PFSK-1 (cell line): ENCODE measurements around the gene OLFML1.

ENCODE experiments used
- FOXP2 ChIP-seq: optimal IDR thresholded peaks from 2 replicates; pipeline ENCODE3; 2011; ENCODE audit warnings: borderline replicate concordance, control low read depth, inconsistent platforms; ENCODE audit not compliant: insufficient read depth; ENCODE audit errors: extremely low read length, extremely low read depth
- POLR2AphosphoS5 ChIP-seq: IDR thresholded peaks from 2 replicates; pipeline ENCODE4 v1.6.1; 2012; ENCODE audit warnings: low read depth, mild to moderate bottlenecking, control low read depth, low read length, moderate library complexity
- SIN3A ChIP-seq: IDR thresholded peaks from 2 replicates; pipeline ENCODE4 v1.6.1; 2012; ENCODE audit warnings: mild to moderate bottlenecking, low read length, moderate library complexity, borderline replicate concordance; ENCODE audit not compliant: insufficient read depth
- TAF1 ChIP-seq: IDR thresholded peaks from 2 replicates; pipeline ENCODE4 v1.6.1; 2012; ENCODE audit warnings: low read length, control low read depth, borderline replicate concordance; ENCODE audit not compliant: insufficient read depth
- TF ChIP-seq, protein P1 (sequence below), 2 experiments: IDR thresholded peaks; 2 replicates each; pipeline versions ENCODE4 v1.6.1 to v1.8.0; 2011 to 2012; ENCODE audit warnings: low read depth in 2 of 2, low read length in 2 of 2, control low read depth in 1 of 2, inconsistent platforms in 1 of 2, mild to moderate bottlenecking in 1 of 2, moderate library complexity in 1 of 2; ENCODE audit not compliant: insufficient read depth in 1 of 2

Gene OLFML1

DNA sequence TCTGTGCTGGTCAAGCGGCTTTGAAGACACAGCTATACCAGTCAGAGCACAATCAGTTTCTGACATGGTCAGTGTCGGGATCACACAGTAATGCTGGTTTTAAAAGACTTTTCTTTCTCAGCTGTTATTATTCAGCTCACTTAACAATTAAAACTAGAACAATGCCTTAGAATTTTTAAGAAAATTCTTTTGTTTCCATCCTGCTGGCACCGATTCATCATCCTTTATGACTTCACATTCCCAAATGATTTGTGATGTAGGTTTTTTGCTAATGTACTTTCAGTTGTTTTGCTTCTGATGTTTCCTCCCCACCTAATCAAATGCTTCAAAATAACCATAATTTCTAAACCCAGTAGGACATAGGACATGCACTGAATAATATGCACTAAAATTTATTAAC is 34.5 kb upstream of the OLFML1 start:
- no peak for TF ChIP-seq POLR2AphosphoS5
- no peak for TF ChIP-seq SIN3A
- TF ChIP-seq FOXP2 = no peak
- TF ChIP-seq TAF1 = no peak
- TF ChIP-seq, protein P1, sequence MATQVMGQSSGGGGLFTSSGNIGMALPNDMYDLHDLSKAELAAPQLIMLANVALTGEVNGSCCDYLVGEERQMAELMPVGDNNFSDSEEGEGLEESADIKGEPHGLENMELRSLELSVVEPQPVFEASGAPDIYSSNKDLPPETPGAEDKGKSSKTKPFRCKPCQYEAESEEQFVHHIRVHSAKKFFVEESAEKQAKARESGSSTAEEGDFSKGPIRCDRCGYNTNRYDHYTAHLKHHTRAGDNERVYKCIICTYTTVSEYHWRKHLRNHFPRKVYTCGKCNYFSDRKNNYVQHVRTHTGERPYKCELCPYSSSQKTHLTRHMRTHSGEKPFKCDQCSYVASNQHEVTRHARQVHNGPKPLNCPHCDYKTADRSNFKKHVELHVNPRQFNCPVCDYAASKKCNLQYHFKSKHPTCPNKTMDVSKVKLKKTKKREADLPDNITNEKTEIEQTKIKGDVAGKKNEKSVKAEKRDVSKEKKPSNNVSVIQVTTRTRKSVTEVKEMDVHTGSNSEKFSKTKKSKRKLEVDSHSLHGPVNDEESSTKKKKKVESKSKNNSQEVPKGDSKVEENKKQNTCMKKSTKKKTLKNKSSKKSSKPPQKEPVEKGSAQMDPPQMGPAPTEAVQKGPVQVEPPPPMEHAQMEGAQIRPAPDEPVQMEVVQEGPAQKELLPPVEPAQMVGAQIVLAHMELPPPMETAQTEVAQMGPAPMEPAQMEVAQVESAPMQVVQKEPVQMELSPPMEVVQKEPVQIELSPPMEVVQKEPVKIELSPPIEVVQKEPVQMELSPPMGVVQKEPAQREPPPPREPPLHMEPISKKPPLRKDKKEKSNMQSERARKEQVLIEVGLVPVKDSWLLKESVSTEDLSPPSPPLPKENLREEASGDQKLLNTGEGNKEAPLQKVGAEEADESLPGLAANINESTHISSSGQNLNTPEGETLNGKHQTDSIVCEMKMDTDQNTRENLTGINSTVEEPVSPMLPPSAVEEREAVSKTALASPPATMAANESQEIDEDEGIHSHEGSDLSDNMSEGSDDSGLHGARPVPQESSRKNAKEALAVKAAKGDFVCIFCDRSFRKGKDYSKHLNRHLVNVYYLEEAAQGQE (IDR thresholded peaks at IDR 0.05; ENCODE audit: insufficient read depth in 1 of 2, low read depth in 2 of 2, low read length in 2 of 2) = no peak

DNA sequence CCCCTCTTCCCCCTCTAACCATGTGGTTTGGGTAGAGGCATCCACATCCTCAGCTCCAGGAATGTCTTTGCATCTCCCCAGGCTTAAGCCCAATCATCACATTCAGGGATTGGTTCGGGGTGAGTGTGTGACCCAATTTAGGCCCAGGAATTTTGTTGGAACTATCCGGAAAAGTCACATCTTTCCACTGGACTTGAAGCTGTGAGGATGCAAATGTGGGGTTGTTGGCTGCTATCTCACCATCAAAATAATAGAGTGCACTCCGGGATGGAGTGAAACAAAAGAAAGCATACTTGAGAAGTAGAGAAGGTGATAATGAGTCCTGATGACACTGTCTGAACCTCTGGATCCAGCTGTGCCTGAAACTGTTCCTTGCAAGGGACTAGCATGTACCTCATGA is 33.8 kb upstream of the OLFML1 start:
- TF ChIP-seq POLR2AphosphoS5 = no peak
- TF ChIP-seq SIN3A = no peak
- TF ChIP-seq, protein P1 (IDR thresholded peaks at IDR 0.05; ENCODE audit: insufficient read depth in 1 of 2, low read depth in 2 of 2, low read length in 2 of 2) = no peak
- TF ChIP-seq TAF1 = no peak
- no peak for TF ChIP-seq FOXP2

DNA sequence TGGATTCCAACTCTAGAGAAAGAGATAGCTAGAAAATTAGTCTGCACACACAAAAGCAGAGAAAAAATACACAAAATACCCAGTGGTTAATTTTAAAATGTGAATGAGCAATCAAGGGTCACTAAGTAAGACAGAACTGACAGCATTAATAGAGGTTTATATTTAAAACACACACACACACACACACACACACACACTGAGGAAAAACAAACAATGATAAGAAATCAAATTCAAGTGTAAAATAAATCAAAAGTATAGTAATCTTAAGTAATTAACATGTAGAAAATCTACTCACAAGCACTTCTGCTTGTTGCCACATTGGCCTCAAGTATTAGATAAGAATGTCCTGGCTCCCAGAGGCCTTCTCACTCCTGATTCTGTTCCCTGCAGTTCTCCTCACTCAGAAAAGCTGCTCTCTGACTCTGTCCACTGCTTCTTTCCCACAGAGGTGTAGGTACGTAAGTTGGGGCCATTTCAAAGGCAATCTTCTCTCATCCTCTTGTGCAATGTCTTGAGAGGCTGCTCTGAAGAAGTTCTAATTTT is 33.3 kb upstream of the OLFML1 start:
- TF ChIP-seq SIN3A = no peak
- no peak for TF ChIP-seq TAF1
- no peak for TF ChIP-seq POLR2AphosphoS5
- TF ChIP-seq, protein P1 (IDR thresholded peaks at IDR 0.05; ENCODE audit: insufficient read depth in 1 of 2, low read depth in 2 of 2, low read length in 2 of 2) = no peak
- no peak for TF ChIP-seq FOXP2

DNA sequence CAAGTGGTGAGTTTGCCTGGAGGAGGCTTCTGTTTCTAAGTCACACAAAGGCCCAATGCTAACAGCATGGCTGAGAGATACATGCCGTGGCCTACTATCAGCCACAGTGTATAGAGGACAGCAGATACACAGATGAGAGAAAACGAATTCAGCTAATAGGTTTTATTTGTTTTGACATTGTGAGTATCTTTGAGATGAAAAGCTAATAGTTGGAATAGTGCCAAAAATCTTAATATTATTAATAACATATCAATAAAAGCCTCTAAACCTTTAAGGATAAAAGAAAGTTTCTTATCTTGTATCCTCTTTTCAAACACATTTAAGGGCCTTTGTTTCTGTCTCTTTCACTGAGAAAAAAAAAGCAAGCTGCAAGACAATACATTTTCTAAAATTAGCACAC is 30.5 kb upstream of the OLFML1 start:
- TF ChIP-seq TAF1 (no peak), POLR2AphosphoS5 (no peak), FOXP2 (no peak), SIN3A (no peak)
- TF ChIP-seq, protein P1 (IDR thresholded peaks at IDR 0.05; ENCODE audit: insufficient read depth in 1 of 2, low read depth in 2 of 2, low read length in 2 of 2) = no peak

DNA sequence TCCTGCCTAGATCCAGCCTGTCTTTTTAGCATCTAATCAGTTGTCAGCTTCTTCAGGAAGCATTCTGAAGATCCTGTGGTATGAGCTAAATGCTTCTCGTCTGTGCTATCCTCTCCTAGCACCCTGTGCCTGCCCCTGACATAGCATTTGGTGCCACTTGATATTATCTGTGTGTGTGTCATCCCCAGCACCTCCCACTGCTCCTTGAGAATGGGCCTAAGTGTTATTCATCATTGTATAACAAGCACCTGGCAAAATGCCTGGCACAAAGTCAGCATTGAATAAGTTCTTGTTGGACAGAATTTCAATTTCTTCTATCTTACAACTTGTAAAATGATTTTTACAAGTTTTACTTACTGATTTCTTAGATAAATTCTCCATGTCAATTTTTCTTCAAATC is 28.1 kb upstream of the OLFML1 start:
- TF ChIP-seq, protein P1 (IDR thresholded peaks at IDR 0.05; ENCODE audit: insufficient read depth in 1 of 2, low read depth in 2 of 2, low read length in 2 of 2) = no peak
- no peak for TF ChIP-seq FOXP2
- TF ChIP-seq SIN3A = no peak
- TF ChIP-seq TAF1 = no peak
